Prostate gland (tissue), 2 donors: ENCODE measurements around the gene EBF3. TPM values are rescaled to one million over a fixed set of nuclear protein-coding genes. Genes with fewer than 3 reads are reported as not detected.

Experiments used
- DNase-seq: peaks from one replicate; pipeline ENCODE4 v3.0.0-alpha.2; 2019; ENCODE audit warnings: low spot score
- H3K27ac ChIP-seq, 2 donors: fragments of 200-600 bp; sonication (generic); 2 replicates each; pipeline ENCODE4 v1.5.1; 2017 to 2019
- H3K27me3 ChIP-seq: fragments of 200-600 bp; sonication (generic); replicated peaks from 2 replicates; pipeline ENCODE4 v1.5.1; 2019; ENCODE audit not compliant: insufficient read depth
- H3K36me3 ChIP-seq, 2 donors: fragments of 200-600 bp; sonication (generic); 1 replicate in 1 of 2; 2 replicates in 1 of 2; pipeline versions ENCODE4 v1.5.1 to v1.8.1; 2017 to 2019
- H3K4me1 ChIP-seq: fragments of 200-600 bp; sonication (generic); replicated peaks from 2 replicates; pipeline ENCODE4 v1.5.1; 2019
- H3K4me3 ChIP-seq, 2 donors: fragments of 200-600 bp; sonication (generic); 2 replicates each; pipeline ENCODE4 v1.5.1; 2017 to 2019
- H3K9me3 ChIP-seq: fragments of 200-600 bp; sonication (generic); 2 replicates; pipeline ENCODE4 v1.5.1; 2017
- CTCF ChIP-seq, 4 experiments: fragments of 200-600 bp in 2 of 4; fragments of 450-650 bp in 2 of 4; sonication (generic) in 2 of 4; IDR thresholded peaks; 1 replicate in 3 of 4; 2 replicates in 1 of 4; pipeline ENCODE4 v1.5.1; 2016 to 2019; ENCODE audit warnings: antibody characterized with exemption in 4 of 4, mild to moderate bottlenecking in 2 of 4, moderate library complexity in 2 of 4
- POLR2A ChIP-seq: fragments of 450-650 bp; IDR thresholded peaks from one replicate; pipeline ENCODE4 v1.6.1; 2016; ENCODE audit warnings: antibody characterized with exemption, mild to moderate bottlenecking
- POLR2AphosphoS5 ChIP-seq: sonication (generic); formaldehyde crosslinking; IDR thresholded peaks from one replicate; pipeline ENCODE4 v1.6.1; 2017; ENCODE audit warnings: antibody characterized with exemption
- WGBS: methylation state at CpG from one replicate; pipeline ENCODE4 v1.1.5; 2018; 5-methylcytosine and 5-hydroxymethylcytosine counted together
- intact Hi-C: fragments of 100-400 bp; cut with DNase I; formaldehyde crosslinking; loops from one replicate; pipeline ENCODE4 v1.14.2; 2022
- total RNA-seq, 2 donors: library from RNA; depleted of rRNA; stranded (reverse); fragments of >200 nt; gene quantifications; one replicate each; pipeline ENCODE4 v1.1.0, GENCODE V29; 2016

EBF3 gene
- total RNA-seq, 2 donors from 2014 or later, result 1.5 to 7.8 TPM

GRCh38 chr10:129969184-129969910, 5.3 kb upstream of the EBF3 start:
- no peaks in the 10 kb centered on the region for H3K4me1 ChIP-seq
- TF ChIP-seq POLR2AphosphoS5 (no peak), POLR2A (no peak), CTCF (IDR thresholded peaks at IDR 0.05) (no peak)
- no peaks in the 10 kb centered on the region for H3K9me3 ChIP-seq
- H3K27ac ChIP-seq, result no peak overlapping the region
- intact Hi-C loops, result no loop called here
- no peak overlapping the region for H3K4me3 ChIP-seq
- peaks cover 76% of the 10 kb centered on the region for H3K27me3 ChIP-seq
- H3K36me3 ChIP-seq, result no peaks in the 10 kb centered on the region
- DNase-seq, result no peak
- 6% methylated on average over 53 of the region's 68 CpGs for WGBS

GRCh38 chr10:129968853-129969183, 4.7 kb upstream of the EBF3 start:
- TF ChIP-seq CTCF (IDR thresholded peaks at IDR 0.05) (peak in 3 of 4 experiments; percentile 34 to 50 (median 44)), POLR2AphosphoS5 (peak; percentile 14), POLR2A (no peak)
- Histone ChIP-seq H3K4me1 (no peaks in the 10 kb centered on the region), H3K4me3 (no peak overlapping the region), H3K9me3 (no peaks in the 10 kb centered on the region), H3K36me3 (no peaks in the 10 kb centered on the region), H3K27ac (no peak overlapping the region), H3K27me3 (peaks cover 75% of the 10 kb centered on the region)
- 5% methylated on average over 12 of the region's 15 CpGs for WGBS
- intact Hi-C loops, result no loop called here
- DNase-seq, result no peak

- WGBS, result 21% methylated on average over 40 of the region's 62 CpGs
- DNase-seq, result no peak
Observed at GRCh38 chr10:129968020-129968852, 4.2 kb upstream of the EBF3 start.

GRCh38 chr10:129967579-129968019, 3.5 kb upstream of the EBF3 start:
- intact Hi-C loops, result no loop called here
- Histone ChIP-seq H3K4me1 (no peaks in the 10 kb centered on the region), H3K36me3 (no peaks in the 10 kb centered on the region), H3K27ac (no peak overlapping the region), H3K27me3 (peaks cover 62% of the 10 kb centered on the region), H3K9me3 (no peaks in the 10 kb centered on the region), H3K4me3 (no peak overlapping the region)
- WGBS, result 36% methylated on average over 18 of the region's 28 CpGs
- DNase-seq, result no peak
- no peak for TF ChIP-seq CTCF (IDR thresholded peaks at IDR 0.05)
- no peak for TF ChIP-seq POLR2AphosphoS5
- TF ChIP-seq POLR2A, result no peak

More at GRCh38 chr10:129968020-129968852, 4.2 kb upstream of the EBF3 start:
- H3K4me3 ChIP-seq, result no peak overlapping the region
- no peaks in the 10 kb centered on the region for H3K4me1 ChIP-seq
- H3K27ac ChIP-seq, result no peak overlapping the region
- intact Hi-C loops, result no loop called here
- no peak for TF ChIP-seq CTCF (IDR thresholded peaks at IDR 0.05)
- TF ChIP-seq POLR2A, result no peak
- no peak for TF ChIP-seq POLR2AphosphoS5
- H3K9me3 ChIP-seq, result no peaks in the 10 kb centered on the region
- H3K27me3 ChIP-seq, result peaks cover 69% of the 10 kb centered on the region
- H3K36me3 ChIP-seq, result no peaks in the 10 kb centered on the region
